Endothelial cell of umbilical vein (primary cell): Measurements from ENCODE around the gene AVPR2. TPM values are rescaled to one million over a fixed set of nuclear protein-coding genes. Genes with fewer than 3 reads are reported as not detected.

Experiments
- BruUV-seq: library from RNA; stranded (reverse); fragments of 400-500 nt; replicated peaks from 2 replicates; lab custom pipeline; 2021; lab: Mats Ljungman, UMichigan
- CTCF ChIA-PET: fragments of 300-600, 350-600 bp; sonication (Branson Sonifier 250); formaldehyde crosslinking; loops from one replicate; lab custom pipeline; 2021; ENCODE audit warnings: antibody characterized with exemption, inconsistent platforms; lab: Charles Lee
- POLR2A ChIA-PET: fragments of 300-600, 350-600 bp; sonication (Branson Sonifier 250); formaldehyde crosslinking; loops from one replicate; lab custom pipeline; 2021; ENCODE audit warnings: antibody characterized with exemption, inconsistent platforms; lab: Charles Lee
- DNase-seq: peaks from one replicate; pipeline ENCODE4 v3.0.0-alpha.2; 2011; ENCODE audit warnings: low read depth, low spot score
- FAIRE-seq: peaks from 2 replicates; lab custom pipeline; 2011; peaks lifted over from hg19 to GRCh38; lab: Jason Lieb, UNC
- H2AFZ ChIP-seq: 2 replicates; pipeline ENCODE4 v1.6.0; 2012; ENCODE audit warnings: low read depth, low read length, control low read depth, inconsistent platforms
- H3K27ac ChIP-seq: 2 replicates; pipeline ENCODE4 v1.5.1; 2011; ENCODE audit warnings: low read depth, mild to moderate bottlenecking, control low read depth, low read length, moderate library complexity; ENCODE audit not compliant: insufficient read depth
- H3K27me3 ChIP-seq, 2 experiments: 2 replicates each; pipeline versions ENCODE4 v1.6.0 to v1.6.1; 2011; ENCODE audit warnings: low read length in 2 of 2, mixed read lengths in 1 of 2; ENCODE audit not compliant: control insufficient read depth in 2 of 2, insufficient read depth in 2 of 2
- H3K36me3 ChIP-seq, 2 experiments: 2 replicates in 1 of 2; 3 replicates in 1 of 2; pipeline ENCODE4 v1.5.1; 2011; ENCODE audit warnings: low read length in 2 of 2, mild to moderate bottlenecking in 1 of 2, moderate library complexity in 1 of 2; ENCODE audit not compliant: control insufficient read depth in 2 of 2, insufficient read depth in 2 of 2; ENCODE audit errors: extremely low read depth in 1 of 2
- H3K4me1 ChIP-seq: 3 replicates; pipeline ENCODE4 v1.5.1; 2011; ENCODE audit warnings: mild to moderate bottlenecking, low read length; ENCODE audit not compliant: control insufficient read depth, insufficient read depth; ENCODE audit errors: extremely low read depth
- H3K4me2 ChIP-seq: 2 replicates; pipeline ENCODE4 v1.6.1; 2011; ENCODE audit warnings: low read length, control low read depth, mixed read lengths; ENCODE audit not compliant: insufficient read depth
- H3K4me3 ChIP-seq, 3 experiments: fragments of 200-600 bp in 1 of 3; sonication (generic), shearing (Covaris generic) in 1 of 3; replicated peaks in 1 of 3; 2 replicates each; pipeline ENCODE4 v1.5.1; 2011 to 2016; ENCODE audit warnings: control low read depth in 3 of 3, low read length in 3 of 3, mild to moderate bottlenecking in 2 of 3, inconsistent platforms in 1 of 3, low read depth in 1 of 3, moderate library complexity in 1 of 3; ENCODE audit not compliant: insufficient read depth in 1 of 3
- H3K79me2 ChIP-seq: 2 replicates; pipeline ENCODE4 v1.6.0; 2012; ENCODE audit warnings: low read length, inconsistent platforms; ENCODE audit not compliant: control insufficient read depth, insufficient read depth
- H3K9ac ChIP-seq: replicated peaks from 2 replicates; pipeline ENCODE3; 2011; ENCODE audit warnings: low read length, control low read depth; ENCODE audit not compliant: insufficient read depth; ENCODE audit errors: extremely low read depth
- H3K9me1 ChIP-seq: replicated peaks from 3 replicates; pipeline ENCODE4 v1.6.0; 2011; ENCODE audit warnings: mild to moderate bottlenecking, low read length; ENCODE audit not compliant: control insufficient read depth, insufficient read depth; ENCODE audit errors: extremely low read depth
- H3K9me3 ChIP-seq: replicated peaks from 2 replicates; pipeline ENCODE4 v1.5.1; 2012; ENCODE audit warnings: low read length, inconsistent platforms; ENCODE audit not compliant: control insufficient read depth, insufficient read depth
- H4K20me1 ChIP-seq: replicated peaks from 2 replicates; pipeline ENCODE3; 2011; ENCODE audit warnings: mild to moderate bottlenecking, low read length; ENCODE audit not compliant: control insufficient read depth, insufficient read depth; ENCODE audit errors: extremely low read depth
- EZH2 ChIP-seq: IDR thresholded peaks from 2 replicates; pipeline ENCODE4 v1.6.1; 2012; ENCODE audit warnings: borderline replicate concordance, low read depth, mild to moderate bottlenecking, moderate library complexity, low read length, inconsistent platforms; ENCODE audit not compliant: severe bottlenecking
- FOS ChIP-seq: IDR thresholded peaks from 2 replicates; pipeline ENCODE4 v1.6.1; 2011; ENCODE audit warnings: mild to moderate bottlenecking, low read length, moderate library complexity, borderline replicate concordance; ENCODE audit not compliant: insufficient read depth
- GATA2 ChIP-seq: IDR thresholded peaks from 2 replicates; pipeline ENCODE4 v1.7.0; 2011; ENCODE audit warnings: low read depth, mild to moderate bottlenecking, moderate library complexity, mixed read lengths, low read length; ENCODE audit not compliant: insufficient read length, insufficient read depth
- JUN ChIP-seq: IDR thresholded peaks from 2 replicates; pipeline ENCODE4 v1.6.1; 2011; ENCODE audit warnings: borderline replicate concordance, low read depth; ENCODE audit not compliant: insufficient read length, insufficient read depth
- MYC ChIP-seq: IDR thresholded peaks from one replicate; pipeline ENCODE4 v1.6.1; 2011; ENCODE audit warnings: mild to moderate bottlenecking, low read depth, low read length
- POLR2A ChIP-seq: IDR thresholded peaks from 2 replicates; pipeline ENCODE4 v1.6.1; 2012; ENCODE audit warnings: low read depth, mild to moderate bottlenecking, control low read depth, low read length
- POLR2AphosphoS5 ChIP-seq: IDR thresholded peaks from 2 replicates; pipeline ENCODE4 v1.6.1; 2012; ENCODE audit warnings: low read depth, mild to moderate bottlenecking, control low read depth, low read length, moderate library complexity; ENCODE audit not compliant: insufficient read depth
- dilution Hi-C: fragments of 300-500 bp; cut with MboI; formaldehyde crosslinking; loops from one replicate; pipeline ENCODE4 v1.15.0; 2019; ENCODE audit warnings: low sequenced_read_pairs; ENCODE audit not compliant: extremely low pct_ligation_motif_present
- intact Hi-C: fragments of 100-400 bp; cut with micrococcal nuclease; formaldehyde crosslinking; loops from one replicate; pipeline ENCODE4 v1.10.0; 2022
- polyA plus RNA-seq, 4 experiments: library from polyadenylated mRNA; depleted of rRNA in 3 of 4; stranded (reverse) in 3 of 4; unstranded in 1 of 4; fragments of >200 nt; gene quantifications; 2 replicates each; pipeline versions ENCODE4 v1.2.1 to v1.2.3, GENCODE V29; 2011 to 2012; ENCODE audit warnings: missing spikeins in 1 of 4
- total RNA-seq: library from RNA; stranded (reverse); gene quantifications from 2 replicates; pipeline ENCODE4 v1.2.3, GENCODE V29; 2021
- TF ChIP-seq, protein P1 (sequence below): IDR thresholded peaks from 2 replicates; pipeline ENCODE4 v1.6.1; 2011; ENCODE audit not compliant: insufficient read depth, insufficient read length
- TF ChIP-seq, protein P2 (sequence below), 2 donors: IDR thresholded peaks; 1 replicate in 1 of 2; 2 replicates in 1 of 2; pipeline ENCODE4 v1.5.1; 2011; ENCODE audit warnings: low read length in 2 of 2, mild to moderate bottlenecking in 2 of 2, moderate library complexity in 2 of 2, control low read depth in 1 of 2, inconsistent platforms in 1 of 2, low read depth in 1 of 2; ENCODE audit not compliant: insufficient read depth in 1 of 2; ENCODE audit errors: extremely low read depth in 1 of 2

Gene AVPR2
- total and polyA plus RNA-seq, 2 donors (not counting 3 experiments of a cell fraction or from before 2014, with no cell fraction given), result not detected

DNA sequence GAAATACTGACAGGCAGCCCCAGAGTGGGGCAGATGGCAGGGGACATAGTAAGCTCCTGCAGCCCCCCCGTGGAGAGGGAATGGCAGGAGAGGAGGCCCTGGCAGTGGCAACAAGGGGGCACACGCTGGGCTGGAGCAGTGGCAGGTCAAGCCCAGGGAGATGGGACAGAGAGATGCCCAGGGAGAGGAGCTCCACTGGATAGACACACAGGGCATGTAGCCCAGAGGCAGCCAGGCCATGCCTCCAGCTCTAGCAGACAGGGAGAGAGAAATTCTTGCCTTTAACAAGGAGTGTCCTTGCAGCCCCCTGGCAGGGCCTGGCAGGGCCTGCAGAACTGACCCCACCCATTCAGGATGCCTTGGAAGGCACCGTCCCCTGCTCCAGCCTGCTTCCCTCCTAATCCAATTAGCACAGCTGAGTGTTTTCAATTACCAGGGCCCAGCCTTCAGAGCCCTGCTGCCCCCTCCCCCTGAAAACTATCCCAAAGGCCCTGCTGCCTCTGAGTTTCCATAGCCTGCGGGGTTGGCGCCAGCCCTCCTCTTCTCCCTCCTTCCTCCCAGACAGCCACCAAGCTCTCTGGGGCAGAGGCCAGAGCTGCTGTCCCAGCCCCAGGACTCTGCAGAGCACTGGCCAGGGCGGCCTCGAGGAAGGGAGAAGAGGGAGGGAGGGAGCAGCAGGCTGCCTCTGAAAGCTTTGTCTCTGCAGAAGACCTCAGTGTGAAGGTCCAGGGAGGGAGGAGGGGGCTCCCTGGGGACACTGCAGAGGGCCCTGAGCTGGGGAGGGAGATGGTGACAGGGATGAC lies 31.0 kb upstream of the AVPR2 start:
- dilution Hi-C loops (no loop called here), intact Hi-C loops (loop anchor here (10.0 kb wide), 1 partner anchor 79 kb away; the partner anchor contains the start of genes IDH3G and SSR4)
- TF ChIP-seq MYC, result no peak
- TF ChIP-seq POLR2A, result no peak
- TF ChIP-seq, protein P1, sequence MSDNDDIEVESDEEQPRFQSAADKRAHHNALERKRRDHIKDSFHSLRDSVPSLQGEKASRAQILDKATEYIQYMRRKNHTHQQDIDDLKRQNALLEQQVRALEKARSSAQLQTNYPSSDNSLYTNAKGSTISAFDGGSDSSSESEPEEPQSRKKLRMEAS, result no peak
- TF ChIP-seq, protein P2, sequence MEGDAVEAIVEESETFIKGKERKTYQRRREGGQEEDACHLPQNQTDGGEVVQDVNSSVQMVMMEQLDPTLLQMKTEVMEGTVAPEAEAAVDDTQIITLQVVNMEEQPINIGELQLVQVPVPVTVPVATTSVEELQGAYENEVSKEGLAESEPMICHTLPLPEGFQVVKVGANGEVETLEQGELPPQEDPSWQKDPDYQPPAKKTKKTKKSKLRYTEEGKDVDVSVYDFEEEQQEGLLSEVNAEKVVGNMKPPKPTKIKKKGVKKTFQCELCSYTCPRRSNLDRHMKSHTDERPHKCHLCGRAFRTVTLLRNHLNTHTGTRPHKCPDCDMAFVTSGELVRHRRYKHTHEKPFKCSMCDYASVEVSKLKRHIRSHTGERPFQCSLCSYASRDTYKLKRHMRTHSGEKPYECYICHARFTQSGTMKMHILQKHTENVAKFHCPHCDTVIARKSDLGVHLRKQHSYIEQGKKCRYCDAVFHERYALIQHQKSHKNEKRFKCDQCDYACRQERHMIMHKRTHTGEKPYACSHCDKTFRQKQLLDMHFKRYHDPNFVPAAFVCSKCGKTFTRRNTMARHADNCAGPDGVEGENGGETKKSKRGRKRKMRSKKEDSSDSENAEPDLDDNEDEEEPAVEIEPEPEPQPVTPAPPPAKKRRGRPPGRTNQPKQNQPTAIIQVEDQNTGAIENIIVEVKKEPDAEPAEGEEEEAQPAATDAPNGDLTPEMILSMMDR (IDR thresholded peaks at IDR 0.05; ENCODE audit: extremely low read depth in 1 of 2, insufficient read depth in 1 of 2, low read depth in 1 of 2, low read length in 2 of 2), result no peak
- no peak for TF ChIP-seq GATA2
- no peak for TF ChIP-seq FOS
- TF ChIP-seq EZH2, result no peak
- no peak for TF ChIP-seq POLR2AphosphoS5
- no peak for TF ChIP-seq JUN
- H3K4me1 ChIP-seq, result no peaks in the 10 kb centered on the region
- BruUV-seq, result no TSS peak
- H3K4me3 ChIP-seq, result no peak overlapping the region
- no peaks in the 10 kb centered on the region for H3K9me1 ChIP-seq
- H3K27me3 ChIP-seq, result no peaks in the 10 kb centered on the region
- H3K79me2 ChIP-seq, result no peaks in the 10 kb centered on the region
- no peak overlapping the region for H3K27ac ChIP-seq
- ChIA-PET CTCF (no interaction called here), POLR2A (no interaction called here)
- no peak overlapping the region for H3K4me2 ChIP-seq
- FAIRE-seq (no peak), DNase-seq (no peak)
- no peak overlapping the region for H3K9ac ChIP-seq
- H2AFZ ChIP-seq, result no peak overlapping the region
- no peaks in the 10 kb centered on the region for H3K9me3 ChIP-seq
- H4K20me1 ChIP-seq, result no peaks in the 10 kb centered on the region
- H3K36me3 ChIP-seq, result no peaks in the 10 kb centered on the region
